ENCODE measurements around the gene SPEG. TPM values are rescaled to one million over a fixed set of nuclear protein-coding genes. Genes with fewer than 3 reads are reported as not detected.

The SPEG gene
- total RNA-seq, 1 donor from 2014 or later = 0.05 TPM

DNA sequence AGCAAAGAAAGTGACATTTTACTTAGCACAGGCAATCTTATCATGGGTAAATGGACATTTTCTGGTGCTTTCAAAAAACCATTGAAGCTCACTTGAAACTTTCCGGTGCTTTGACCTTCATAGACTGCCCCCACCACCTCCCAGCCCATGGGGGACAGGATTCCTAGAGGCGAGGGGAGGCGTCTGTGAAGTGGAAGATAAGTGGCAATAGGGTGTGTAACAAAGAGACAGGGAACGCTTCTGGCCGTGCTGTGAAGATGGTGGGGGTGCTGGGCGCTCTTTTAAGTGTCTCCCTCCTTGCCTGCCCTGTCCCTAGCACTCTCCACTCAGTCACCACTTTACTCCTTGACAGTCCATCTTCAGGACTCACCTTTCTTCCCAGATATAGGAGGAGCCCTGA, 40.6 kb downstream of the SPEG start:
- intact Hi-C loops (cut with micrococcal nuclease) = loop anchor here (5.0 kb wide), 1 partner anchor 167 kb away; no protein-coding TSS in a partner anchor

DNA sequence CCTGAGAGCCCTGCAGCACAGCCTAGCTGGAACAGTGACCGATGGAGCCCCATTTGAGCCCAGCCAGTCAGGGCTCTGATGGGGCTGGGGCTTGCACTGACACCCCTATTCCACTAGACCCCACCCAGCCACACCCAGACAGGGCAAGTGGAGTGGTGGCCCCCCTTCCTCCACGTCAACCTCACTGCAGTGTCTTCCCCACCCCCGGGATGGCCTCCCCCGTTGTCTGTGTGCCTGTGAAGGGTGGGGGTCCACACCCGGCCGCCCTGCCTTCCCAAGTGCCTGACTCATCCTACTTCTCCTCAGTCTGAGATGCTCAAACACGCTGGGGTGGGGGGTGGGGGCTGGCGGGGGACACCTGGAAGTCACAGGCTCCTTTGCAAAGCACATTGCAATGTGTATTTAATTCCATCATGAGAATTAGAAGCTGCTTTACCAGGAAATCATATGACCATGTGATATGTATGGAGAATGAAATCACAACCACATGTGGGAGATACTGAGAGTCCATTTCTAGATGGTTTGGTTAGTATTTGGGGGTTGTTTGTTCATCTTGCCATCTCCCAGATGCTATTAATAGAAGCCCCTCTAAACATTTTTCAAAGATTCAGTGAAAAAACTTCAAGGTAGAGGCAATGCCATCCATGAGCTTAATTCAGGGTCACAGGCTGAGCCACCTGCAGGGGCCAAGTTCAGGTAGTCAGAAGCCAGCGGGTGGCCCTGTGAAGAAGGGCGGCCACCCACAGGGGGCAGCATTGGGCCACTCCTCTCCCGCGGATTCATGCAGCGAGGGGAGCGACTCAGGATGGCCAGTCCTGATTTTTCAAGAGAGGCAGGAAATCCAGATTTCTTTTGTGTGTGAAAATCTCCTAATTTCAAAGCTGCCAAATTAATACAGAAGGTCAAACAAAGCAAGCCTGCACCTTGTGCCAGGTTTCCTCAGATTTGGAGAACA, 41.3 kb downstream of the SPEG start:
- intact Hi-C loops (cut with micrococcal nuclease) = loop anchor here (1.0 to 5.0 kb wide), 4 partner anchors 22 to 213 kb away; partner anchors contain the start of gene GMPPA

DNA sequence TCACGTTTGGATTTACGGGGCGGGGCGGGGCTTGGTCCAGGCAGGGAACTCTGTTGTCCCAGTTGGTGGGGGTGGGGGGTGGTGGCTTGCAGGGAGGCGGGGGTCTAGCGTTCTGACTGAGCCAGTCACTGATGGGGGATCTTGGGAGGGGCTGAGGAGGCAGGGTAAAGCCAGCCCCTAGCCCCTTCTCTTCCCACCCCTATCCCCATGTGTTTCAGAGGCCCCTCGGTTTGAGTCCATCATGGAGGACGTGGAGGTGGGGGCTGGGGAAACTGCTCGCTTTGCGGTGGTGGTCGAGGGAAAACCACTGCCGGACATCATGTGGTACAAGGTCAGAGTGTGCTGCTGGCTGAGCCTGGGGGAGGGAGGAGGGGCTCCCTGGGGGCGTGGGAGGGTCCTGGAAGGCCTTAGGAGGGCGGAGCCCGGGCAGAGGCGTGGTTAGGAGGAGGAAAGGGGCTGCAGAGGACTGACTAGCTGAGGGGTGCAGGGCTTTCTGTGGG, 42.1 kb downstream of the SPEG start:
- intact Hi-C loops (cut with micrococcal nuclease) = loop anchor here (1.0 to 5.0 kb wide), 4 partner anchors 22 to 213 kb away; partner anchors contain the start of gene GMPPA

DNA sequence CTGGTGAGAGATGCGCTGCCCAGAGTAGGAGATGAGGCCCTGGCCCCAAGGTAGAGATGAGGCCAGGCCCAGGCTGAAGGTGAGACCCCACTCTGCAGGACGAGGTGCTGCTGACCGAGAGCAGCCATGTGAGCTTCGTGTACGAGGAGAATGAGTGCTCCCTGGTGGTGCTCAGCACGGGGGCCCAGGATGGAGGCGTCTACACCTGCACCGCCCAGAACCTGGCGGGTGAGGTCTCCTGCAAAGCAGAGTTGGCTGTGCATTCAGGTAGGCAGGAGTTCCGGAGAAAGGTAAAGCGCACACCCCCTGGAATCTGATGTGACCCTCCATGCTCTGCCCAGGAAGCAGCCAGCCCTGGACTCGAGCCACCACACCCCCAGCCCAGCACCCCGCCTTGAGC, 42.5 kb downstream of the SPEG start:
- intact Hi-C loops (cut with micrococcal nuclease) = loop anchor here (5.0 kb wide), 1 partner anchor 165 kb away; no protein-coding TSS in a partner anchor

DNA sequence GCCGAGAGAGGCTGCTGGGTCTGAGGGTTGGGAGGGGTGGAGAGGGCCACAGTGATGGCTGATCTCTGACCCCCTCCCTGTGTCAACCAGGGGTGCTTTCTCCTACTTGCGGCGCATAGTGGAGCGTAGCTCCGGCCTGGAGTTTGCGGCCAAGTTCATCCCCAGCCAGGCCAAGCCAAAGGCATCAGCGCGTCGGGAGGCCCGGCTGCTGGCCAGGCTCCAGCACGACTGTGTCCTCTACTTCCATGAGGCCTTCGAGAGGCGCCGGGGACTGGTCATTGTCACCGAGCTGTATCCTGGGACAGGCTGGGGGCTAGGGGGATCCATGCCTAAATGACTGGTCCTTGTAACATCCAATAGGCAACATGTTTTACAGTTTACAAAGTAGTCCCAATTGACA, 43.2 kb downstream of the SPEG start:
- intact Hi-C loops (cut with micrococcal nuclease) = loop anchor here (5.0 kb wide), 1 partner anchor 164 kb away; no protein-coding TSS in a partner anchor

DNA sequence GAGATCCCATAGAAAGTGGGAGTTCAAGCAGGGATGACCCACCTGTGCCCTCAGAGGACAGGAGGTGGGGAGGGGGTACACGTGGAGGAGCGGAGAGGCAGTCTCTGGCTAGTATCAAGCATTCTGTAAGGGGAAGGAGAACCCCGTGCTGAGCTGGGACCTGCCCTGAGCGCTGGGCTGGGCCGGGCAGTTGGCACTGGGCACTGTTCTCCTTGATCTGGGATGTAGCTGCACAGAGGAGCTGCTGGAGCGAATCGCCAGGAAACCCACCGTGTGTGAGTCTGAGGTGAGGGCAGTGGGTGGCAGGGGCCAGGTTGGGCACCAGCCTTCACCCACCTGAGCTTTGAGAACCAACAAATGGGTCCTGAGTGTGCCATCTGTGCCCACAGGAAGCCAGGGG, 44.3 kb downstream of the SPEG start:
- intact Hi-C loops (cut with micrococcal nuclease) = loop anchor here (5.0 kb wide), 1 partner anchor 163 kb away; no protein-coding TSS in a partner anchor

DNA sequence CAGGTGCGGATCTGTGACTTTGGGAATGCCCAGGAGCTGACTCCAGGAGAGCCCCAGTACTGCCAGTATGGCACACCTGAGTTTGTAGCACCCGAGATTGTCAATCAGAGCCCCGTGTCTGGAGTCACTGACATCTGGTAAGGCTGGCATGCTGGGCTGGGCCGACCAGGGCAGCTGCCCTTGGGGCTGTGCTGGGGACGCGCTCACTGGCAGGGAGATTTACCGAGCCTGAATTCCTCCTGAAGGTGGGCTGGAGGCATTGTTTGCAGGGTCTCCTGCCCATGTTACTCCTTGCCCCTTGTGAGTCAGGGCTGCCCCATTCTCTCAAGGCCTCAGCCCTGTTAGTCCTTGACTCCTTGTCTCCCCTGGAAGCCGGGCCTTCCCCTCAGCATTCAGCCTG, 45.4 kb downstream of the SPEG start:
- intact Hi-C loops (cut with micrococcal nuclease) = no loop called here

DNA sequence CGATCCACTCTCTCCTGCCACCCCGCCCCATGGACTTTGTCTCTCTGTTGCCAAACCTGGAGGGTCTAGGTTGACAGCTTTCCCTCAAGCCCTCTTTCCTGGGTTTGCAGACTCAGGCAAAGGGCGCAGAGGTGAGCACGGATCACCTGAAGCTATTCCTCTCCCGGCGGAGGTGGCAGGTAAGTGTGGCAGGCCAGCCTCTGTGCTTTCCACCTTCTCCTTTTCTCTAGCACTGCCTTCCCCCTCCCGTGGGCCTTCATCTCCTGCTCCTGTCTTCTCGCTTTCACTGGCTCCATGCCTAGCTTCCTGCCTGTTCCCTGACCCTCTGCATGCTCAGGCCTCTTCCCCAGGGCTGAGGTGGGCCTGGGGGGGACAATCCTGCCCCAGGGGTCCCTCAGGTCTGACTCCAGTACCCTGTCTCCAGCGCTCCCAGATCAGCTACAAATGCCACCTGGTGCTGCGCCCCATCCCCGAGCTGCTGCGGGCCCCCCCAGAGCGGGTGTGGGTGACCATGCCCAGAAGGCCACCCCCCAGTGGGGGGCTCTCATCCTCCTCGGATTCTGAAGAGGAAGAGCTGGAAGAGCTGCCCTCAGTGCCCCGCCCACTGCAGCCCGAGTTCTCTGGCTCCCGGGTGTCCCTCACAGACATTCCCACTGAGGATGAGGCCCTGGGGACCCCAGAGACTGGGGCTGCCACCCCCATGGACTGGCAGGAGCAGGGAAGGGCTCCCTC, 48.2 kb downstream of the SPEG start:
- intact Hi-C loops (cut with micrococcal nuclease) = no loop called here

DNA sequence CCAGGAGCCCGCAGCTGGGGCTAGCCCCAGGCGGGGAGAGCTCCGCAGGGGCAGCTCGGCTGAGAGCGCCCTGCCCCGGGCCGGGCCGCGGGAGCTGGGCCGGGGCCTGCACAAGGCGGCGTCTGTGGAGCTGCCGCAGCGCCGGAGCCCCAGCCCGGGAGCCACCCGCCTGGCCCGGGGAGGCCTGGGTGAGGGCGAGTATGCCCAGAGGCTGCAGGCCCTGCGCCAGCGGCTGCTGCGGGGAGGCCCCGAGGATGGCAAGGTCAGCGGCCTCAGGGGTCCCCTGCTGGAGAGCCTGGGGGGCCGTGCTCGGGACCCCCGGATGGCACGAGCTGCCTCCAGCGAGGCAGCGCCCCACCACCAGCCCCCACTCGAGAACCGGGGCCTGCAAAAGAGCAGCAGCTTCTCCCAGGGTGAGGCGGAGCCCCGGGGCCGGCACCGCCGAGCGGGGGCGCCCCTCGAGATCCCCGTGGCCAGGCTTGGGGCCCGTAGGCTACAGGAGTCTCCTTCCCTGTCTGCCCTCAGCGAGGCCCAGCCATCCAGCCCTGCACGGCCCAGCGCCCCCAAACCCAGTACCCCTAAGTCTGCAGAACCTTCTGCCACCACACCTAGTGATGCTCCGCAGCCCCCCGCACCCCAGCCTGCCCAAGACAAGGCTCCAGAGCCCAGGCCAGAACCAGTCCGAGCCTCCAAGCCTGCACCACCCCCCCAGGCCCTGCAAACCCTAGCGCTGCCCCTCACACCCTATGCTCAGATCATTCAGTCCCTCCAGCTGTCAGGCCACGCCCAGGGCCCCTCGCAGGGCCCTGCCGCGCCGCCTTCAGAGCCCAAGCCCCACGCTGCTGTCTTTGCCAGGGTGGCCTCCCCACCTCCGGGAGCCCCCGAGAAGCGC, 49.1 kb downstream of the SPEG start:
- intact Hi-C loops (cut with micrococcal nuclease) = no loop called here

DNA sequence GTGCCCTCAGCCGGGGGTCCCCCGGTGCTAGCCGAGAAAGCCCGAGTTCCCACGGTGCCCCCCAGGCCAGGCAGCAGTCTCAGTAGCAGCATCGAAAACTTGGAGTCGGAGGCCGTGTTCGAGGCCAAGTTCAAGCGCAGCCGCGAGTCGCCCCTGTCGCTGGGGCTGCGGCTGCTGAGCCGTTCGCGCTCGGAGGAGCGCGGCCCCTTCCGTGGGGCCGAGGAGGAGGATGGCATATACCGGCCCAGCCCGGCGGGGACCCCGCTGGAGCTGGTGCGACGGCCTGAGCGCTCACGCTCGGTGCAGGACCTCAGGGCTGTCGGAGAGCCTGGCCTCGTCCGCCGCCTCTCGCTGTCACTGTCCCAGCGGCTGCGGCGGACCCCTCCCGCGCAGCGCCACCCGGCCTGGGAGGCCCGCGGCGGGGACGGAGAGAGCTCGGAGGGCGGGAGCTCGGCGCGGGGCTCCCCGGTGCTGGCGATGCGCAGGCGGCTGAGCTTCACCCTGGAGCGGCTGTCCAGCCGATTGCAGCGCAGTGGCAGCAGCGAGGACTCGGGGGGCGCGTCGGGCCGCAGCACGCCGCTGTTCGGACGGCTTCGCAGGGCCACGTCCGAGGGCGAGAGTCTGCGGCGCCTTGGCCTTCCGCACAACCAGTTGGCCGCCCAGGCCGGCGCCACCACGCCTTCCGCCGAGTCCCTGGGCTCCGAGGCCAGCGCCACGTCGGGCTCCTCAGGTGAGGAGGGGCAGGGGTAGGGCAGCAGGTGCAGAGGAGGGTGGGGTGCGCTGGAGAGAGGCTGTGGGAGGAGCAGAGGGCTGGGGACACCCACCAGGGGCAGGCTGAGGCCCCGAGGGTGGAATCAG, 49.9 kb downstream of the SPEG start:
- intact Hi-C loops (cut with micrococcal nuclease) = no loop called here

DNA sequence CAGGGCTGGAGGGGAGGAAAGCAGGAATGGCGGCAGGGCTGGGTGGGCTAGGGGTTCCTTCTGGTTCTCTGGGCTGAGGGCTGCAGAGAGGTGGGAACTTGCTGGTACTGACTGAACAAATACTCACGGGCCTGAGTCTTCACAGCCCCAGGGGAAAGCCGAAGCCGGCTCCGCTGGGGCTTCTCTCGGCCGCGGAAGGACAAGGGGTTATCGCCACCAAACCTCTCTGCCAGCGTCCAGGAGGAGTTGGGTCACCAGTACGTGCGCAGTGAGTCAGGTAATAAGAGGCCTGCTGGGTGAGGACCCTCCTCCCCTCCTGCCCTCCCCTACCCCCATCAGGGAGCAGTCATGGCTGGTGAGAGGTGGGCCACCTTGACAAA, 50.5 kb downstream of the SPEG start:
- intact Hi-C loops (cut with micrococcal nuclease) = no loop called here

DNA sequence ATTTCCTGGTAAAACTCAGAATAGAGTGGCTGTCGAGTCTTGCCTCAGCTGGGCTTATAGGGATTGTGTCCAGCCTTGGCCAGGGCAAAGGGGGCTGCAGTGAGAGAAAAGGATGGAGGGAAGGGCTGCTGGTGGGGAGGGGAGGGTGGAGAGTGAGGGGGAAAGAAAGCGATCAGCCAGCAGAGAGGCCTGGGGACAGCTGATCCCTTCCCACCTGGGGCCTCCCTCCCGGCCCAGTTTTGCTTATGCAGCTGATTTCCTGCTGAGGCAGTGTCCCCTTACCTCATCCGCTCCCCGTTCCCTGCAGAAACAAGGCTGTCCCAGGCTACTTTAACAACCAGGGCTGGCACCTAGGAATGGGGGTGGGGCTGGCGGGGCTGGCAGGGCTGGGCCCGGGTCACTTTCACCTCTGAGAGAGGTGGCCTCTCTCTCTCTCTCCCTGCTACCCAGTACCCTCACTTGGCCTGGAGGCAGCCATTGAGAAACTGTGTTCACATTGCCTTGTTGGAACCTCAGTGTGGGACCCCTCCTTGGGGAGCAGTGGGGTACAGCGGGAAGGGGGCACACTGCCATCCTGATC, 51.8 kb downstream of the SPEG start:
- intact Hi-C loops (cut with micrococcal nuclease) = no loop called here

DNA sequence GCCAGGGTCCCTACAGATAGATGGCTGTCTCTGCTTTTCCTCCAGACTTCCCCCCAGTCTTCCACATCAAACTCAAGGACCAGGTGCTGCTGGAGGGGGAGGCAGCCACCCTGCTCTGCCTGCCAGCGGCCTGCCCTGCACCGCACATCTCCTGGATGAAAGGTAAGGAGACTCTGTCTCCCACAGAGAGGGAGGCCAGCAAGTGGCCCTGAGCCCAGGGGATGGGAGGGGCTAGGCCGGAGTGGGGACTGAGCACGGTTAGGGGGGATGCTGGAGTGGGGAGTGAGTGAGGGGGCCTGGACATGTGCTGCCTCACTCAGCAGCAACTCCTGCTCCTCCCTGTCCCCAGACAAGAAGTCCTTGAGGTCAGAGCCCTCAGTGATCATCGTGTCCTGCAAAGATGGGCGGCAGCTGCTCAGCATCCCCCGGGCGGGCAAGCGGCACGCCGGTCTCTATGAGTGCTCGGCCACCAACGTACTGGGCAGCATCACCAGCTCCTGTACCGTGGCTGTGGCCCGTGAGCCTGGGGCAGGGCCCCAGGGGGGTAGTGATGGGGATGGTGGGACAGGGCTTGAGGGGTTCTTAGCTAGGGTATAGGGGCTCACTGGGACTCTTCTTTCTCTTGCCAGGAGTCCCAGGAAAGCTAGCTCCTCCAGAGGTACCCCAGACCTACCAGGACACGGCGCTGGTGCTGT, 53.7 kb downstream of the SPEG start:
- intact Hi-C loops (cut with micrococcal nuclease) = no loop called here

DNA sequence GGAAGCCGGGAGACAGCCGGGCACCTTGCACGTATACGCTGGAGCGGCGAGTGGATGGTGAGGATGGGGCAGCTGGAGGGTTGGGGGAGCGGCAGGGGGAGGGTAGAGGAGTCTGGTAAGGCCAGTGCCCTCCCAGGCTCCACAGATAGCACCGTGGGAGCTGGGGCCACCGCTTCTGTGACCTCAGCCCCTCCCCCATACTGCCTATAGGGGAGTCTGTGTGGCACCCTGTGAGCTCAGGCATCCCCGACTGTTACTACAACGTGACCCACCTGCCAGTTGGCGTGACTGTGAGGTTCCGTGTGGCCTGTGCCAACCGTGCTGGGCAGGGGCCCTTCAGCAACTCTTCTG, 54.2 kb downstream of the SPEG start:
- intact Hi-C loops (cut with micrococcal nuclease) = no loop called here

DNA sequence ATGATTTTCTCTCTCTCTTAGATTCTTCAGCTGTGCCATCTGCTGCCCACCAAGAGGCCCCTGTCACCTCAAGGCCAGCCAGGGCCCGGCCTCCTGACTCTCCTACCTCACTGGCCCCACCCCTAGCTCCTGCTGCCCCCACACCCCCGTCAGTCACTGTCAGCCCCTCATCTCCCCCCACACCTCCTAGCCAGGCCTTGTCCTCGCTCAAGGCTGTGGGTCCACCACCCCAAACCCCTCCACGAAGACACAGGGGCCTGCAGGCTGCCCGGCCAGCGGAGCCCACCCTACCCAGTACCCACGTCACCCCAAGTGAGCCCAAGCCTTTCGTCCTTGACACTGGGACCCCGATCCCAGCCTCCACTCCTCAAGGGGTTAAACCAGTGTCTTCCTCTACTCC, 54.7 kb downstream of the SPEG start:
- intact Hi-C loops (cut with micrococcal nuclease) = no loop called here

DNA sequence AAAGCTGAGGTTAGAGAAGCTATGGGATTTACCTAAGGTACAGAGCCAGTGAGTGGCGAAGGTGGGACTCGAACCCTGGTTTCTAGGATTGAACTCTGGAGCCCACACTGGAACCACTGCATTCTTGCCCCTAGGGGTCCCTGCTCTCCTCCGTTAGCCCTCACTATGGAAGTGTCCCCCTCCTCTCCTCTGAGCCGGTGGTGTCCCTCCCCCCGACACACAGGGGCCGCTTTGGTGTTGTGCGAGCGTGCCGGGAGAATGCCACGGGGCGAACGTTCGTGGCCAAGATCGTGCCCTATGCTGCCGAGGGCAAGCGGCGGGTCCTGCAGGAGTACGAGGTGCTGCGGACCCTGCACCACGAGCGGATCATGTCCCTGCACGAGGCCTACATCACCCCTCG, 55.5 kb downstream of the SPEG start:
- intact Hi-C loops (cut with micrococcal nuclease) = no loop called here

DNA sequence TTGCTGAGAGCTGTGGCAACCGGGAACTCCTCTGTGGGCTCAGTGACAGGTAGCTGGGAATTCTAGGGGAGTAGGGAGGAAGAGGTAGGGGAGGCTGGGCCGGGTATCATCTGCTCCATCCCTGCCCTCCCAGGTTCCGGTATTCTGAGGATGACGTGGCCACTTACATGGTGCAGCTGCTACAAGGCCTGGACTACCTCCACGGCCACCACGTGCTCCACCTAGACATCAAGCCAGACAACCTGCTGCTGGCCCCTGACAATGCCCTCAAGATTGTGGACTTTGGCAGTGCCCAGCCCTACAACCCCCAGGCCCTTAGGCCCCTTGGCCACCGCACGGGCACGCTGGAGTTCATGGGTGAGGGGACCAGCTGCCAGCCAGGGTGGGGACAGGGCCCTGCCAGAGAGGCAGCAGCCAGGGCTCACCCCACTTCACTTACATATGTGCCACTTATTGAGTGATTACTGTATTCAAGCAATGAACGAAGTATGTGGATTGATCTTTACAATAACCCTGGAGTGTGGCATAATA, 56.0 kb downstream of the SPEG start:
- intact Hi-C loops (cut with micrococcal nuclease) = no loop called here

DNA sequence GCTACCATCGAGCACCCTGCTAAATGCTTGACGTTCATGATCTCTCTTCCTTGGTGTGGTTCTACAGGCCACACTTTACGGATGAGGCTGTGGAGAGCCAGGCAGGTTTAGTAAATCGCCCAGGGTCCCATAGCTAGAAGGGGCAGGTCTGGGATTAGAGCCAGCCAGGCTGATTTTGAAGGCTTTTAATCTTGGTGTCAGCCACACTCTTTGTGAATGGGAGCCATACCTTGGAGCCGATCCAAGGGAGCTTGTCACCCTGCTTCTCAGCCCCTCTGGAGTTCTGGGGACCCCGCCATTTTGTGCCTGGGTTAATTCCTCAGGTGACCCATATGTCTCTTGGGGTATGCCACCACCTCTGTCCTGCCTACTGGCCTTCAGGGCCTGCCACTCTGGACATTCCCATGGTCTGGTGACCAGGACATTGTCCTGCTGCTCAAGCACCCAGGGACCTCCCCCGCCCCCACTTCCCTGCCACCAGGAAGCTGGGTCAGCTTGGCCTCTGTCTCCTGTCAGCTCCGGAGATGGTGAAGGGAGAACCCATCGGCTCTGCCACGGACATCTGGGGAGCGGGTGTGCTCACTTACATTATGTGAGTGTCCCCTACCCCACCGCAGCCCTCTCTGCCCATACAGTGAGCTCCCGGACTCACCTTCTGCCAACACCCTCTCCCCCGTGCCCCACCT, 56.8 kb downstream of the SPEG start:
- intact Hi-C loops (cut with micrococcal nuclease) = no loop called here
